ENCODE measurements around the gene FBXL14. TPM values are rescaled to one million over a fixed set of nuclear protein-coding genes. Genes with fewer than 3 reads are reported as not detected.
A peak's percentile ranks its signal among the peaks of the same experiment; 100 is the strongest.

FBXL14 gene
- total RNA-seq, 2 donors from 2014 or later, result 21.3 to 28.7 TPM

DNA sequence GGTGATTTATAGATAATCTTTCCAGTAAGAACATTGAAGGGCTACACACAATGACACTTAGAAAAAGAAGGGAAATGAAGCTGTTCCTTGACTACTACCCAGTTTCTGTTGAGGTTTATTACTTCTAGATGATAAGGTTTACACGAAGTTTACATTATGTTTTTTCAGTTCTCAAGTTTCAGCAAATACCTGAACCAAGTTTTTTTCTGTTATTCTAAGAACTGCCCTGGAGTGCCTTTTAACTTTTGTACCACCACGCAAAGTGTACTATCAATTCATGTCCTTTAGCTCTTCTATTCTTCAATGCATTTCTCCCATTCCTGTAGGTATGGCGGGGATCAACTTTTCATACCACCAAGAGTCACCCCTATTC is 5.8 kb downstream of the FBXL14 start:
- H3K9me3 ChIP-seq, result no peaks in the 10 kb centered on the region
- no peak overlapping the region for H3K4me3 ChIP-seq
- no peak for TF ChIP-seq POLR2AphosphoS5 (IDR thresholded peaks at IDR 0.05)
- TF ChIP-seq POLR2A (IDR thresholded peaks at IDR 0.05), result no peak
- TF ChIP-seq, protein P1, sequence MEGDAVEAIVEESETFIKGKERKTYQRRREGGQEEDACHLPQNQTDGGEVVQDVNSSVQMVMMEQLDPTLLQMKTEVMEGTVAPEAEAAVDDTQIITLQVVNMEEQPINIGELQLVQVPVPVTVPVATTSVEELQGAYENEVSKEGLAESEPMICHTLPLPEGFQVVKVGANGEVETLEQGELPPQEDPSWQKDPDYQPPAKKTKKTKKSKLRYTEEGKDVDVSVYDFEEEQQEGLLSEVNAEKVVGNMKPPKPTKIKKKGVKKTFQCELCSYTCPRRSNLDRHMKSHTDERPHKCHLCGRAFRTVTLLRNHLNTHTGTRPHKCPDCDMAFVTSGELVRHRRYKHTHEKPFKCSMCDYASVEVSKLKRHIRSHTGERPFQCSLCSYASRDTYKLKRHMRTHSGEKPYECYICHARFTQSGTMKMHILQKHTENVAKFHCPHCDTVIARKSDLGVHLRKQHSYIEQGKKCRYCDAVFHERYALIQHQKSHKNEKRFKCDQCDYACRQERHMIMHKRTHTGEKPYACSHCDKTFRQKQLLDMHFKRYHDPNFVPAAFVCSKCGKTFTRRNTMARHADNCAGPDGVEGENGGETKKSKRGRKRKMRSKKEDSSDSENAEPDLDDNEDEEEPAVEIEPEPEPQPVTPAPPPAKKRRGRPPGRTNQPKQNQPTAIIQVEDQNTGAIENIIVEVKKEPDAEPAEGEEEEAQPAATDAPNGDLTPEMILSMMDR (IDR thresholded peaks at IDR 0.05), result no peak
- H3K27ac ChIP-seq, result peak overlapping the region; percentile 47 to 63
- no peak for DNase-seq (ENCODE audit: low spot score)
- H3K27me3 ChIP-seq (replicated peaks; ENCODE audit: insufficient read depth), result no peaks in the 10 kb centered on the region
- 50% methylated on average over 3 of the region's 3 CpGs for WGBS
- peaks cover 15% of the 10 kb centered on the region for H3K4me1 ChIP-seq (replicated peaks)
- no peaks in the 10 kb centered on the region for H3K36me3 ChIP-seq
- intact Hi-C loops (cut with DNase I), result no loop called here

DNA sequence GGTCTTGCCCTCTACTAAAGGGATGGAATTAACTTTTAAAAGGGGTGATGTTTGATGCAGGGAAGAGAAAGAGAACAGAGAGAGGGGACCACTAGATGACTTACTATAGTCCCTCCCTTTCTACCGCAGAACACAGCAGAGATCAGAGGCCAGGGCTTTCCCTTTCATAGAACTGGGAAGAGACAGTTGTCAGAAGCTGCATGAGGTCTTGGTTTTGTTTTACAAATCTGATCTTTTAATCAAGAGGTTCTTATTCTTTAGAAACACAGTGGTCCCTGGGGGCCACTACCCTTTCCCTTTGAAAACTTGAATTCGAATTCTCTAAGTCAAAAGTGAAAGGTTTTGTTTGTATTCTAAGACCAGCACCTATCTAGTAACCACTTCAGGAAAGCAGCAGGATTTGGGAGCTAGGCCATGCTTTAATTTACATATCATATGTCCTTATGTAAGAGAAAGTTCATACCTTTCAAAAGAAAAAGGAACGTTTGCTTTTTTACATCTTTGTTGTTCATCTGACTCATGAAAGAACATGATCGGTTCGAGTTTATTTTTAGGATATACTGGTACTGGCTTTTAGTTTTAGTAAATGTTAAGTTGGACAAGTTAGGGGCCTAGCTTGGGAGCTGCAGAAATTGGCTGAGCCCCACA is 6.3 kb downstream of the FBXL14 start:
- 20% methylated on average over 5 of the region's 5 CpGs for WGBS
- DNase-seq (ENCODE audit: low spot score), result no peak
- no peak for TF ChIP-seq POLR2AphosphoS5 (IDR thresholded peaks at IDR 0.05)
- no peak for TF ChIP-seq POLR2A (IDR thresholded peaks at IDR 0.05)
- TF ChIP-seq, protein P1 (IDR thresholded peaks at IDR 0.05), result no peak
- intact Hi-C loops (cut with DNase I), result no loop called here
- Histone ChIP-seq H3K4me1 (replicated peaks) (peaks cover 15% of the 10 kb centered on the region), H3K9me3 (no peaks in the 10 kb centered on the region), H3K36me3 (no peaks in the 10 kb centered on the region), H3K4me3 (no peak overlapping the region), H3K27ac (peak overlapping the region; percentile 47 to 63), H3K27me3 (replicated peaks; ENCODE audit: insufficient read depth) (no peaks in the 10 kb centered on the region)

DNA sequence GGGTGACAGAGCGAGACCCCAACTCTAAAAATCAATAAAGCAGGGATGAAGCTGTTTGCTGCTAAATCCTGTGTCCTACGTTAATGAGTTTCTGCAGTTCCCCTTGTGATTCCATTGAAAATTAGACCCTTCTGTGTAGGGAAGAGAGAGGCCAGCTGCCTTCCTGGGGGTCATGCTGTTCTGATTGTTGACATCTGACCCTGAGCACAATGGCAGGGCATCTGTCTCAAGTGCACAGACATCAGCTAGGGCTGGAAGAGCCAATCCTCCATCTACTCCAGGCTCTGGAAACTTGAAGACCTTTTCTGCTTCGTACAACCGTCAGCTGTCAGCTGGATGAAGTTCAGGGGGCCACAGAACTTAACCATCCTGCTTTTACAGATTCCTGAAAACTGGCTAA is 10.1 kb downstream of the FBXL14 start:
- 89% methylated on average over 4 of the region's 4 CpGs for WGBS
- Histone ChIP-seq H3K27ac (no peak overlapping the region), H3K4me3 (no peak overlapping the region), H3K4me1 (replicated peaks) (peaks cover 3% of the 10 kb centered on the region), H3K36me3 (no peaks in the 10 kb centered on the region), H3K27me3 (replicated peaks; ENCODE audit: insufficient read depth) (no peaks in the 10 kb centered on the region), H3K9me3 (no peaks in the 10 kb centered on the region)
- TF ChIP-seq POLR2AphosphoS5 (IDR thresholded peaks at IDR 0.05) (no peak), POLR2A (IDR thresholded peaks at IDR 0.05) (no peak)
- TF ChIP-seq, protein P1 (IDR thresholded peaks at IDR 0.05), result no peak
- DNase-seq (ENCODE audit: low spot score), result no peak
- intact Hi-C loops (cut with DNase I), result loop anchor here (5.0 kb wide), 1 partner anchor 302 kb away; no protein-coding TSS in a partner anchor

DNA sequence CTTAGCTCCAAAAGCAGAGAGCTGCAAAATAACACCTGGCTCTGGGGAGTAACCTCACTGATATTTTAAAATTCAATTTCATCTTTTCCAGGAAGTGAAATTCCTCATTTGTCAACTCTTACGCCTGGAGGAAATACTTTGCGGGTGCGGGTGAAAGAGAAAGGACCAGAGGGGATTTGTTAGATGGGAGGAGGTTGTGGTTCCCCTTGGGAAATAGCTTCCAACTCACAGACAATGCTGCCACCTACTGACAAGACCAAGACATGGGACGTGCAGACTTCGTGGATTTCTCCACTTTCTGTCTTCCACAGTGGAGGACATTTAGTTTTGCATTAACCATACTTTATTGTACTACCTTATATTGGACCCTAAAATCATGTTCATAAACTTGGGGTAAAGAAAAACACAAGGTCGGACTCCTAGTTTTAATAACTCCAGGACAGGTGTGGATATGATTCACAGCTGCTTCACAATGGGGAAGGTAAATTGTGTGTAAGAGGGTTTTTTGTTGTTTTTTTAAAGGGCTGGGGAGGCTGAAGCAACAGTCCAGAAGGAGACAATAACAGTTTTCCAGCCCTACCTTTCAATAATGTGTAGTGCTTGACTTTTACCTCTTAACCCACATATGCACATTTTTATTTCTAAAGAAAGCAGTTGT is 10.8 kb downstream of the FBXL14 start:
- Histone ChIP-seq H3K27ac (no peak overlapping the region), H3K9me3 (no peaks in the 10 kb centered on the region), H3K4me1 (replicated peaks) (peaks cover 3% of the 10 kb centered on the region), H3K4me3 (peak overlapping the region in 1 of 2 donors; percentile 7), H3K27me3 (replicated peaks; ENCODE audit: insufficient read depth) (no peaks in the 10 kb centered on the region), H3K36me3 (no peaks in the 10 kb centered on the region)
- DNase-seq (ENCODE audit: low spot score), result peak; percentile 71
- WGBS, result 1% methylated on average over 6 of the region's 6 CpGs
- TF ChIP-seq, protein P1 (IDR thresholded peaks at IDR 0.05), result peak; percentile 62 to 93 (median 89)
- TF ChIP-seq POLR2A (IDR thresholded peaks at IDR 0.05) (no peak), POLR2AphosphoS5 (IDR thresholded peaks at IDR 0.05) (peak; percentile 56)
- intact Hi-C loops (cut with DNase I), result loop anchor here (2.0 to 5.0 kb wide), 2 partner anchors 301 to 465 kb away; no protein-coding TSS in a partner anchor

DNA sequence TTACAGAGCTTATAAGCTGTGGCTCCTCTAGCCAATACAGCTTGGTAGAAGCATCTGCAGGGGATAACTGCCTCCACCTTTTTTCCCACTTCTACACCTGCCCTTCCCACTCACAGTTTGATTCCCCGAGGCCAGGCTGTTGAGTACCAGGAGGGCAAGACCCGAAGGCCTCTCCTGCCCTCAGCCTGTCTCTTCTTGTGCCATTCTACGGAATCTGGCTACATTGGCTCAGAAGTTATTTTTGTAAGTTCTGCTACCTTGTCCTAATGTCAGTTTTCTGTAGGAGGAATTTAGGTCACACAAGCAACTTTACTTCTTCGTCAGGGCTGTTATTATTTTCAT is 11.7 kb downstream of the FBXL14 start:
- Histone ChIP-seq H3K4me3 (no peak overlapping the region), H3K9me3 (no peaks in the 10 kb centered on the region), H3K27ac (no peak overlapping the region), H3K4me1 (replicated peaks) (peaks cover 2% of the 10 kb centered on the region), H3K36me3 (no peaks in the 10 kb centered on the region), H3K27me3 (replicated peaks; ENCODE audit: insufficient read depth) (no peaks in the 10 kb centered on the region)
- intact Hi-C loops (cut with DNase I), result loop anchor here (2.0 to 5.0 kb wide), 2 partner anchors 300 to 464 kb away; no protein-coding TSS in a partner anchor
- 91% methylated on average over 4 of the region's 4 CpGs for WGBS
- TF ChIP-seq, protein P1 (IDR thresholded peaks at IDR 0.05), result no peak
- no peak for TF ChIP-seq POLR2AphosphoS5 (IDR thresholded peaks at IDR 0.05)
- TF ChIP-seq POLR2A (IDR thresholded peaks at IDR 0.05), result no peak
- DNase-seq (ENCODE audit: low spot score), result no peak

Measured in prostate gland (tissue), 2 donors.